Bone marrow (tissue), 2 donors: ENCODE data around the gene GRID1.
"Not testable (repeated sequence)": the region's sequence is repeated elsewhere in the genome, so short reads cannot be mapped to it uniquely, and the experiment has no call there.

ENCODE experiments used
- DNase-seq, 2 donors: peaks; one replicate each; lab custom pipeline; 2025; lab: John Stamatoyannopoulos, UW

The GRID1 gene

DNA sequence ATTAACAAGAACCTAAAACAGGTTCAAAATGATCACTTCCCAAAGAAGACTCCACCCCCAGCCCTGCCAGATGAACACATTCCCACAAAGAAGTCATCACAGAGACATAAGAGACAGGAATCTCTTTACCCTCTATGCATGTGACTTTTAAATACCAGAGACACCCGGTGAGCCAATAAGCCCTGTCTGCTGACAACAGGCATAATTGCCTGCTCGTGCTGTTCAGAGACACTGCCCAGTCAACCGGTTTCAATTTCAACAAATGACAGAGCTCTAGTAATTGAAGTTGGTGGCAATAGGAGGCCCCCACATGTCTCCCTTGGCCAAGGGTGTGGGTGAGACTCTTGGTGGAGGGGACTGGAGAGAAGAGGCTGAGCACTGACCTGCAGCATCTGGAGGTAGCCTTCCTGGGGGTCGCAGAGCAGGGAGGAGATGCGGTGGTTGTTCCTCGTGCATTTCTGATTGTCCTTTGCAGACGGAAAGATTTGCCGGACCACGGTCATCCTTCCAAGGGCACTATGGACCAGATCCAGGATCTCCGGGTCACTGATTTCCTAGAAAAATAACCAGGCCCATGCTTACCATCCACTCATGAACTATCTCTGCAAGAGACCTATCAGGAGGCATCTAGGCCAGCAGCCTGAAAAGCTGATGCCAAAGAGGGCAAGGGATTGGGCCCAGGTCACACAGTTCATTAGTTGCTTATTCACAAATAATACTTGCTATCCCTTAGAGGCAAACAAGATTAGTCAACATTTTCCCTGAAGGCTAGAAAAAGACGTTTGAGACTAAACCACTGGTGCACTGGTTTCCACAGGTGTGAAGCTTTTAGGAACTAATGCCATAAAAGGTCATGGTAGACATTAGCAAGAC is 497.7 kb downstream of the GRID1 start:
- DNase-seq, result no peak

DNA sequence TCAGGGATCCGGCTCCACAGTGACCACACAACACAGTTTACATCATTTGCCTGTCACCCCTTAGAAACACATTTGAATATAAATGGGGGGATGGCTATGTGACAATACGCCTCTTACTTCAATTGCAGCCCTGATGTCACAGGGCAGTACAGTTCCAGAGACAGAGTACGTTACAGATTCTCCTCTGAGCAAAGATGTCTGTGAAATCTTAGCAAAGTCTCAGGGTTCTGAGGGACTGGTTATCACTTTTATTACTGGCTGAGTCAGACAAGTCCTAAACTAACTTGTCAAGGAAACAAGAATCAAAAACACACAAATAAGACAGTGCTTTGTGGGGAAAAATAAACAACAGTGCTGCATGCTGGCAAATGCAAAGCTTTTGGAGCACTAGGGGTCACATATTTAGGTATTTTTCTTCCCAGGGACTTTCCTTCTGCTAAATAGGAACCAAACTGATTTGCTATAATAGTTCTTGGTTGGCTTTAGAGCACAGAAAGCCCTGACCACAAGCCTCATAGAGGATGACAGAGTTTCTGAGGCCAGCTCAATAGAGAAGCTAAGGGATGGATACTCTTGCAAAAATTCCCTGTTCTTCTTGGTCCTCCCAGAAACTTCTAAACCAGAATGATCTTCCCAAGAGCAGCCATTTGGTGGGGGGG is 501.6 kb downstream of the GRID1 start:
- DNase-seq, result no peak

DNA sequence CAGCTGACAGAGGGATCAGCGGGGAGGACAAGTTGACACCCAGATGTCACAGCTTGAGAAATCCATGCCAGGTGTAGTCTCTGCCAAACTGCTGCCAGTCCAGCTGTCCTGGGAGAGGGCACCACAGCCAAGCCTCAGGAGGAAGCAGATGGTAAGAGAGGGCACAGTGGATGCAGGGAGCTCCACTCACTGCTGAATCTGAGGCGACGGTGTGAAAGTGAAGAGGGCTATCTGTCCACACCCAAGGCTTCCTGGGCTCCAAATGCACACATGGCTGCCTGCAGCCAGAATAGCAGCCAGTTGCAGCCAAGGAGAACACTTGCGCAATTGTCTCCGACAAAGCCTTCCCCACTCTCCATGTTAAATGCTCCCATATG is 502.4 kb downstream of the GRID1 start:
- no peak for DNase-seq

DNA sequence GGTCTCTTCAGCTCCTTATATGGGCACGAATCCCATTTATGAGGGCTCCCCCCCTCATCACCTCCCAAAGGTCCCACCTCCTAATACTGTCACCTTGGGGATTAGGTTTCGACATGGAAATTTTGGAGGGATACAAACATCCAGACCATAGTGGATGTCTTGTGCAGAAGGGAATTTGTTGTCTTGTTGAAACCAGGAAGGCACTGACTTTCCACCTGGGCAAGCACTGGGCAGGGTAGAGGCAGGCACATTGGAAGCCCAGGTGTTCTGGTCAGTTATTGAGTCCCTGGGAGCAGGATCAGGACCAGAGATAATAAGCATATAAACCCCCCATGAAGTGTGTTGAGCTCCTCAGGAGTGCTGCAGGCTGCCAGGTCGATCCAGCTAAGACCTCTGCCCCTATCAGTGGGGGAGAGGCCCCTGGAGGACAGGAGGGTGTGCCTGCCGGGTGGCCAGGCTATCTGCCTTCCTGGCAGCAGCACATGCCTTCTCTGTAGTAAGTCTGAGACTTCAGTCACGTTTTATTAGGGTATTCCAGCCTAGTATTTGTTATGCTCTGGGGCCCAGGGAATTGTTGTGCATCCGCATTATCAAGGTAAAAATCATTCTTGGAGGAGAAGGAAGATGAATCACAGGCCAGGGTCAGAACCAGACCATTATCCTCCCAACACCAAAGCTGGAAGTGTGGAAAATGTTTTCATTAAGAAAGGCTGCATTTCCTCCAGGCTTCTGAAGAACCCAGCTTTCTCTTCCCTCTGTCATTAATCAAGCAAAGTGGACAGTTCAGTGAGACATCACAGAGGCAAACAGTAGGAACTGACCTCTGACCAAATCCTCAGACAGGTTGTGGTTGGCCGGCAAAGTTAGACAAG is 503.1 kb downstream of the GRID1 start:
- DNase-seq, result no peak

DNA sequence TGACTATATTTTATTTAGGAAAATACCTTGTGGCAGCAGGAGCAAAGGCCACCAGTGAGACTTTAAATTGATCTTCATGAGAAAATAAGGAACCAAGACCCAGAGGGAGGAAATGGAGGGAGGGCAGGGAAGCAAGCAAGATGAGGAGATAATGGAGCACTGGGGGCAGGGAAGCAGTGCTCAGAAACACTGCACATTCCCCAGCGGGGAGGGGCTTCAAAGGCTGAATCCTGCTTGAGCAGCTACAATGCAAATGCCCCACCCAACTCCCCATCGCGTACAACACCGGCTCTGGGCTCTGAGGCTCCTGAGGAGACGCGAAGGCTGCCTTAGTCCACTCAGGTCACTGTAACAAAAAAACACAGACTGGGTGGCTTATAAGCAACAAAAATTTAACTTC is 503.8 kb downstream of the GRID1 start:
- no peak for DNase-seq

DNA sequence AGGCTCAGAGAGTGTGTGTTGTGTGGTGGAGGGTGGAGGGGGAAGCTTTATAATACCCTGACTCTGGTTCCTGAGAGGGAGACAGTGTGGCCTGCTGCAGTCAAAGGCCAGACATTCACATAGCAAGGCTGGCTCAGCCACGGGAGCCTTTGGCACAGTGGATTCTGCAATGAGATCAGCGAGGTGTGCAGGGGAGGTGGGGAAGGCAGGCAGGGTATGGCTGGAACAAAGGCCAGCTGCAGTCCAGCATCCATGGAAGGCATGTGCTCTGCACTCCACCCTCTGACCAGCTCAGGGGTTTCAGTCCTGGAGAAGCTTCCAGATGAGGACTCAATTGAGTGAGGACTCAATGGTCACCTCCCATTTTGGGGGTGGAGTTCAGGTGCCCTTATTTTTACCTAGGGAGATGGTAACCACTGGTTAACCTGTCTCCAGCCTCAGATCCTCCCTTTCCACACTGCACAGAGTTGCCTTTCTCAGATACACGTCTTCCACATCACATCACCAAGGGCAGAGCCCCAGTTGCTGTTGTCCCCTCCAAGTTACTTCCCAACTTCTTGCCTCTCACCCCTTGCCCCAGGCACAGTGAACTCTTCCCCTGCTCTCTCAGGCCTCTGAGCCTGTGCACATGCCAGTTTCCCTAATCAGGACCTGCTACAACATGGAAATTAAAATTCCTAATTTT is 504.9 kb downstream of the GRID1 start:
- DNase-seq, result no peak

DNA sequence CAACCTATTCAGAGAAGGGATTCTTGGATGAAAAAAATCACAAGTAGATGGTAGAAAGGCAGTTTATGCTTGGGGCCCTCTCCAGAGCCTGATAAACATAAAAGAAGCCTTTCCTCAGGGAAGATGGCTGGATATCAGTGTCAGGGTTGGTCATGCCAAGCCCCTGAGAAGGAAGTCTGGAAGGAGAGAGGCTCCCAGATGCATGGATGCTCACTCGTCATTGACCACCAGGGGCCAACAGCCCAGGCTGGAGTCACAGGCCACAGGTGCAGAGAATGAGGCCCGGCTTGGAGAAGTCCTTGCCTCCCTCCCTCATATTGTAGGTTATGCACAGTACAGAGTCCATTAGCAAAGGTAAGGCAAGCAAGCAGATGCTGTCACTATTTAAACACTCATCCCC is 506.7 kb downstream of the GRID1 start:
- DNase-seq, result no peak

DNA sequence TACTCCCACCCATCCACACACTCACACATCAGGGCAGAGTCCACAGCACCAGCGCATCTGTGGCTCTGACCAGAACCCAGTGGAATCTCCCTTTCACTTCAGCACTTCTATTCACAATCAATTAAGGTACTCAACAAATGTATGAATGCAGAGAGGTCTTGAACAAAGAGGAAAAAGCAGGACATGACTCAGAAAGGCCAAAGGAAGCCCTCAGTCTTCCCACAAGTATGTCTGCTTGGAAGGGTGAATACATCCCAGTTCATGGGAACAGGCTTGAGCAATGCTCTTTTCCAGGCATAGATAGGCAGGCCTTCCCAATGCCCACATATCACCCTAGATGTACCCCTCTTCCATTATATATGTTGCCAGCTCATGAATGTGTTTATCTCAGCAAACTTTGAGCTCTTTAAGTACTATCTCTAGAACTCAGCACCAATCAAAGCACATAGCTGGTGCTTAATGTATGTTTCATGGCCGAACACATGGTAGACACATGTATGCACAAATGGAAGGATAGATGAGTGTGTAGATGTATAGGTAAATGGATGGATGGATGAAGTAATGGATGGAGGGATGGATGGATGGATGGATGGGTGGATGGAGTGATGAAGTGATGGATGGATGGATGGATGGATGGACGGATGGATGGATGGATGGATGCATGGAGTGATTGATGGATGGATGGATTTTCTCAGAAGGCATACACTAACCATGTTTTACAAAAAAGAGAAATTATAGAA is 507.6 kb downstream of the GRID1 start:
- DNase-seq, result no peak

DNA sequence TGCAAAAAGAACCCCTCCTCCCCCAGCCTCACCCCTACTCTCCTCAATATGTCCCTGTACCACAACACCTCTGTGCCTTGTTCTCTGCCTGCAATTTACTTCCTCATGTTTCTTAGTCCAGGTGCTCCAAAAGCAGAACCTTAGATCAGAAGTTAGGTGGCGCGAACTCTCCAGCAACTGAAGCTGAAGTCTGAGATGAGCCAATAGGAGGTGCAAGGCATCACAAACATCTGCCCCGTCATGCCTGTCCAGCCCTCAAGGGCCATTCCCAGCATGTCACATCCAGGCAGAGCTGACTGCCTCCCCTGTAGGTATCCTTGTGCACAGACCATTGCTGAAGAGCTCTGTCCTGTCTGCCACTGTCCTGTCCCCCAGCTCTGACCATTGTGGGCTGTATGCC is 508.8 kb downstream of the GRID1 start:
- no peak for DNase-seq

DNA sequence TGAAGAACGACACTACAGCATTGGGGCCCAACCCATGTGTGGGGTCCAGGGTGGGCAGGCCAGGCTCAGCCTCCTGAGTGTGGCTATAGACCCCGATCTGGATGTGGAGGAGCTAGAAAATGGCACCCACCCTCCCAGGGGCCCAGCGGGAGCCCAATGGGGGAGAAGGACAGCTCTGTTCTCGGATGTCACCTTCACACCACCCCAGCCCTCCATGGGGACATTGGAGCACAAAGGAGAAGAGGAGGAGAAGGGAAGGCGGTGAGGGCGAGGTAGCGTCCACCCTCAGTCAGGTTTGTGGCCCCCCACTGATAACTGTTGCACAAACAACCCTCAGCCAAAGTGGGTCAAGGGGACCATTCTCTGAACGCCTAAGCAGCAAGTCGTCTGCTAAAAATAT is 509.3 kb downstream of the GRID1 start:
- DNase-seq, result no peak

DNA sequence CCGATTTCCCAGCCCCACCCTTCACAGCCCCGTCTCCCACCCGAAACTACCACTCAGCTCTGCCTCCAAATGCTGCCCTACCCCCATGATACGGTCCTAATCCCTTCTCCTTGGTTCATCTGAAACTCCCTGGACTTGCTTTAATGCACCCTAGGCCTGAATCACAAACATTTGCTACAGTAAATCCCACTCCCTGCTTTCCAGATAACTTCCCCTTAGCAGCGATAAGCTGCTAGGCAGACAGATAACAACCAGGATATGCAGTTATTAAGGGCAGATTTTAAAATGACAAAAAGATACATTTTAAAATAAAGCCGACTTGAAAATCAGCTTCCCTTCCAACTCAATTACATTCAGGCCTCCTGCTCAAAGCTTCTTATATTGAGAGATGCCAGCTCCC is 514.7 kb downstream of the GRID1 start:
- DNase-seq, result no peak

DNA sequence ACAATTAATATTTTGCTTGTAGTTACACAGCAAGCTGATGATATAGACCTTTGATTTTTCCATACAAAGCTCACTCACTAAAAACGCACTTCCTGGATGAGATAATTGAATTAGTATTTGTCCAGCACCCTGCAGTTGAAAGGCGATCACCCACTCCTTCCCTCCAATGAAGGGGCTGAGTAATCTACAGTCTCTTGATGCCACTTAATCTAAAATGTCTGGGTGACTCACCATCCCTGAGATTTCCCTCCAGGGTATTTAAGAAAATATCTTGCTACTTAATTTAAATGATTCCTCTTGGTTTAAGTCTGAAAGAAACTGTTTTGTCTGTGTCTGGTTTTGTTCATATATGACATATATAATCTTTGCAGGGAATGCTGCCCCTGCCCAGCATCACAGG is 515.3 kb downstream of the GRID1 start:
- no peak for DNase-seq

DNA sequence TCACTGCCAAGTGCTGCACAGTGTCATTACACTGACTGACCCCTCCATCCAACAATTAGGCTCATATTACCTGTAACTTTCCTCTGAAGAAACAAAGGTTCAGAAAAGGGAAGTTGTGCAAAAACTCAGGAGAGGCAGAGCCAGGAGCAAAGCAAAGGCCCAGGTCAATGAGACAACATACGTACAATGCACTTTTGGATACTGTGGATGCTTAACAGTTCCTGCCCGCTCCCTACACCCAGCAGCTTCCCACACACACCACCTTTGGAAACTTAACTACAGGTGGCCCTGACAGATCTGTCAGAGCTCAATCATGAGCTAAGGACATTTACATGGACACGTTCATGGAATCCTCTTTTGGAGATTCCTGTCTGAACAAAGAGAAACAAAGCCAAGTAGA is 515.9 kb downstream of the GRID1 start:
- DNase-seq, result no peak

DNA sequence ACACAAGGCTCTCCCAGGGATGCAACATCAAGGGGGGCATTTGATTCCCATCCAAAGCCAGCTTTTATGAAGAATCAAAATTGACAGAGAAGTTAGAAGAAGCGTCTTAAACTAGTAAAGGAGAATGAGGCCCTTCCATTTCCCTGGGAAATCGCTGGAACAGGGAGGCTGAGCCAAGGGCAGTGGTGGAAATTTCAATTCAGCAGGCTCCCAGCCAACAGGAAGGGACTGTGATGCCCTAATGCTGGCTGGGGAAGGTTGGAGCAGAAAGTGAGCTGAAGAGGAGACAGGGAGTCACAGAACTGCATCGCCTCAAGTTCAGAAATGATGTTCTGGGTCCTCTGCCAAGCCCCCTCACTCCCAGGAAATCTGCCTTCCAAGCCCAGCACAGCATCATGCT is 517.3 kb downstream of the GRID1 start:
- no peak for DNase-seq

DNA sequence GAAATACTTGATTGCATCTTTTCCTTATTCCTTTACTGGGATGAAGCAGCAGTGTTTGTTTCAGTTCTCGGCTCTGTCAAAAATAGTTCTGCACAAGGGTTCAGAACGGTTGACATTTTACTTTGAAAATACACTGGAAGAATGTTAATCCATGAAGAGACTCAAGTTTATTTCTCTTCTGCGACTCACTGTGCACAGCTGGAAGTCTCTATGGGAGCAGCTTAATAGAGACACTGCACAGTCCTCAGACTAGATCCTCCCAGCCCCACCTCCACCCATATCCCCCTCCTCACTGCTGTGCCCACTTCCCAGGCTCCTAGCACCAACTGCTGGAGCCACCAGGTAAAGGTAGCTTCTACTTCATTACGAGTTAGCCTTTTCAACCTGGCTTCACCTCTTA is 517.8 kb downstream of the GRID1 start:
- no peak for DNase-seq

DNA sequence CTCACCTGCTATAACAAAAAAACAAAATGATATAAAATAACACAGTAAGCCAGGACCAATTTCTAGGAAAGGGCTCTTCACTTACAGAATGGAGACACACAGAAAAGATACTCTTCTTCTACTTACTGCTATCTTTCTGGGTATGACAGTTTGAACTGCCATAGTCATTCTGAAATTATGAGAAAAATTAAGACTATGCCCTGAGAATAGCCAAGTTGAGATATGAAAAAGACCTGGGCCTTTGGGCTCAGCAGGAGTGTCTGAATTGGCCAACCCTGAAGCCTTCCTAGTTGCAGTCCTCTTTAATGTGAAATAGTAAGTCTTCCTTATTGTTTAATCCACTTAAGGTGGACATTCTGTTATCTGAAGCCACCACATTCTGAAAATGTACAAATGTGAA is 519.5 kb downstream of the GRID1 start:
- no peak for DNase-seq

DNA sequence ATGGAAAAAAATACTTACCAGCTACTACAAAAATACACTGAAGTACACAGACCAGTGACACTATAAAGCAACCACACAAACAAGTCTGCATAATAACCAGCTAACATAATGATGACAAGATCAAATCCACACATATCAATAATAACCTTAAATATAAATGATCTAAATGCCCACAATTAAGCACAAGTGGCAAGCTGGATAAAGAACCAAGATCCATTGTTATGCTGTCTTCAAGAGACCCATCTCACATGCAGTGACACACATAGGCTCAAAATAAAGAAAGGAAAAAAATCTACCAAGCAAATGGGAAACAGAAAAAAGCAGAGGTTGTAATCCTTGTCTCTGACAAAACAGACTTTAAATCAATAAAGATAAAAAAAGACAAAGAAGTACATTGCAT is 527.9 kb downstream of the GRID1 start:
- DNase-seq, result not testable (repeated sequence)

DNA sequence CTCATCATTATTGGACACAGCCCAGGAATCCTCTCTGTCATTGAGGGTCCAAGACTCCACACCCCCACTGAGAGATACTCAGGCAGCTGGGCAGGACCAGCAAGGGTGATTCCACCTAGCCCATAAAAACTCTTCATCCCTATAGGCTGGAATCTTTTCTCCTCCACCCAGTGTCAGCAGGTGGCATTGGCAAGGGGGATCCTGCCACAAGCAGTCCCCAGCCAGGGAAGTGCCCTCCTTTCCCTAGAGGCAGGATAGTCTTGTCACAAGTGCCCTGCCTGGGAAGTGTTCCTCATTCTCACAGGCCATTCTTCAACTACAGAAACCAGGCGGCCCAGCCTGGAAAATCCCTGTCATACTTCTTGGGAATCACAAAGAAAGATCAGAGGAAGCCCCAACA is 533.6 kb downstream of the GRID1 start:
- DNase-seq, result no peak

DNA sequence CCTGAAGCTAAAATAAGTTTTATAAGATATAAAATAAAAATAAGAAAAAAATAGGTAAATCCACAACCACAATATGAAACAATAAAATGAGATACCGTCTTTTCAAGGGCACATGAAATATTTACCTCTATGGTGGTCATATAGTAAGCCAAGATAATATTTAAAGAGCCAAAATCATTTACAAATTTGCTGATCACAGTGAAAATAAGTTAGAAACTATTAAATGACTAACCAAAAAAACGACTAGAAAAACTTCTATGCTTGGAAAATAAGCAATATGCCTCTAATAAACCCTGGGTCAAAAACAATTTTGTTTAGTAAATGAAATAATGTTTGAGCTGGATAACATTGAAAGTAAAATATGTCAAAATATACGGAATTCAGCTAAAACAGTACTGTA is 535.2 kb downstream of the GRID1 start:
- DNase-seq, result no peak

DNA sequence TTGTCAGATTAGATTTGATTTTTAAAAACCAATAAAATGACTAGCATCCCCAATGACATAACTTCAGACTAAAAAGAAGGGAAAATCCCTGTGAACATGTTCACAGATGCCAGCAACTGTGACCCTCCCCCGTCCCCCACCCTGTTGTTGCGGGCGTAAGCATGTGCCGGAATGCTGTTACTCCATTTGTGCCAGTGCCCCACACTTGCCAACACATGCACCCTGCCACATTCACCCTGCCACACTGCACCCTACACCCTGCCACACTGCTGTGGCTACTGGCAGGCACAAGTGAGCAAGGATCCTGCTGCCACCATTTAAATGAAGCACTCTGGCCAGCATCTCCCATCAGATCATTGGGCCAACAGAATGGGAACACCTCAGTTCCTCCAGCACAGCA is 540.2 kb downstream of the GRID1 start:
- no peak for DNase-seq

DNA sequence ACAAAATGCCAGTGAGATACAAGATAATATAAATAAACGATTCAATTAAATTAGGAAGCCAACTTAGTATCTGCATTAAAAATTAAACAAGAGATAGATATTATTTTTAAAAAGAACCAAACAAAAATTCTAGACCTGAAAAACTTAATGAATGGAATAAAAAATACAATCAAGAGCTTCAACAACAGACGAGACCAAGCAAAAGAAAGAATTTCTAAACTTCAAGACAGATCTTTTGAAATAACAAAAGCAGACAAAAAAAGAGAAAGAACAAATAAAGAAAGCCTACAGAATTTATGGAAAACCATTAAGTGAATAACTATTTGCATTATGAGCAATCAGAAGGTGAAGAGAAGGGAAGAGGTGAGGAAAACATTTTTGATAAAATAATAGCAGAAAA is 555.2 kb downstream of the GRID1 start:
- DNase-seq, result no peak

DNA sequence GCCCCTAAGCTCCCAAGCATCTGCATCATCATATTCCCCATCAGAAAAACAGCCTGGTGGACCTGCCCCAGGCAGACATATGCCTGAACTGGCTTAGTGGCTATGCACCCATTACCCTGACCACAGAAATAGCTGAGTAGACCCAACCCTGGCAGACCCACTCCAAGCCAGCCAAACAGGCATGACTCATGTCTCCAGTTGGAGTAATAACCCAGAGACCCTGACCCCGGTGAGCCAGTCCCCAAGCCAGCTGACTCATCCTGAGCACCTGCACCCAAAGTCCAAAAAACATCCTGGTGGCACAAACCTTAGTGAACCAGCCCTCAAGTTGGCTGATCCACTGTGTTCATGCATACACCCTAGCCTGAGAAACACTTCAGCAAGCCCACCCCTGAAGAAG is 555.9 kb downstream of the GRID1 start:
- DNase-seq, result no peak
